22Rv1 (cell line): ENCODE results near the gene KCNA5.

Experiments used
- ZFX ChIP-seq: fragments of 450-650 bp; IDR thresholded peaks from 2 replicates; pipeline ENCODE4 v1.6.1; 2017; ENCODE audit warnings: antibody characterized with exemption, borderline replicate concordance
- TF ChIP-seq, protein P1 (sequence below): fragments of 450-650 bp; IDR thresholded peaks from 2 replicates; pipeline ENCODE4 v1.5.1; 2017; ENCODE audit warnings: mild to moderate bottlenecking

DNA sequence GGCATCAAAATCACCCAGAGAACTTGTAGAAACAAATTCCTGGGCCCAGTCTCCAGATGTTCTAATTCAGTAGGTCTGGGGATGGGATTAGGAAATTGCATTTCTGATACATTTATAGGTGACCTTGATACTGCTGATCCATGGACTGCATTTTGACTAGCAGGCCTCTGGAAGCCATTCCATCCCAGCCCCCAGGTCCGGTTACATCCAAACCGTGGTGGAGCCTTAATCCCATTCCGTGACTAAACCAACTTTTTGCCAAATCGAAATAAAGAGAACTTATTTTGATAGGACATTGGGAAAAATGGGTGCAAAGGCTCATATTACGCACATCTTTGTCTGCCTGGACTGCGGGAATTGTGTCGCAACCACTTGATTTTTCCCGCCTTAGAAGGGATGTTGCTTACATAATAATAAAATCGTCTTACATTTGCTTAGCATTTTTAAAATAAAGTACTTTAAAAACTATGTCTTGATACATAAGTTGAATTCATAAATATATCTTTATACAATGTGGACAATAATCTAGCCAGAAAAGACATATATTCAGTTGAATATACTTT is 5.8 kb upstream of the KCNA5 start:
- TF ChIP-seq, protein P1, sequence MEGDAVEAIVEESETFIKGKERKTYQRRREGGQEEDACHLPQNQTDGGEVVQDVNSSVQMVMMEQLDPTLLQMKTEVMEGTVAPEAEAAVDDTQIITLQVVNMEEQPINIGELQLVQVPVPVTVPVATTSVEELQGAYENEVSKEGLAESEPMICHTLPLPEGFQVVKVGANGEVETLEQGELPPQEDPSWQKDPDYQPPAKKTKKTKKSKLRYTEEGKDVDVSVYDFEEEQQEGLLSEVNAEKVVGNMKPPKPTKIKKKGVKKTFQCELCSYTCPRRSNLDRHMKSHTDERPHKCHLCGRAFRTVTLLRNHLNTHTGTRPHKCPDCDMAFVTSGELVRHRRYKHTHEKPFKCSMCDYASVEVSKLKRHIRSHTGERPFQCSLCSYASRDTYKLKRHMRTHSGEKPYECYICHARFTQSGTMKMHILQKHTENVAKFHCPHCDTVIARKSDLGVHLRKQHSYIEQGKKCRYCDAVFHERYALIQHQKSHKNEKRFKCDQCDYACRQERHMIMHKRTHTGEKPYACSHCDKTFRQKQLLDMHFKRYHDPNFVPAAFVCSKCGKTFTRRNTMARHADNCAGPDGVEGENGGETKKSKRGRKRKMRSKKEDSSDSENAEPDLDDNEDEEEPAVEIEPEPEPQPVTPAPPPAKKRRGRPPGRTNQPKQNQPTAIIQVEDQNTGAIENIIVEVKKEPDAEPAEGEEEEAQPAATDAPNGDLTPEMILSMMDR: no peak
- no peak for TF ChIP-seq ZFX
